Lower leg skin (tissue), 4 donors: ENCODE results near the gene SPPL2B. TPM values are rescaled to one million over a fixed set of nuclear protein-coding genes. Genes with fewer than 3 reads are reported as not detected.
"Not testable (repeated sequence)": the region's sequence is repeated elsewhere in the genome, so short reads cannot be mapped to it uniquely, and the experiment has no call there.

ENCODE experiments used
- DNase-seq, 2 donors: peaks; one replicate each; pipeline ENCODE4 v3.0.0-alpha.2; 2019; ENCODE audit warnings: low spot score in 2 of 2
- H3K4me3 ChIP-seq: fragments of 200-600 bp; sonication (generic); 2 replicates; pipeline ENCODE4 v1.5.1; 2017; ENCODE audit warnings: mild to moderate bottlenecking, low read depth; ENCODE audit not compliant: poor library complexity, severe bottlenecking
- CTCF ChIP-seq, 3 donors: fragments of 450-650 bp; IDR thresholded peaks; one replicate each; pipeline ENCODE4 v1.5.1; 2016; ENCODE audit warnings: antibody characterized with exemption in 3 of 3, mild to moderate bottlenecking in 3 of 3, moderate library complexity in 2 of 3
- POLR2A ChIP-seq, 2 donors: fragments of 450-650 bp; IDR thresholded peaks; one replicate each; pipeline ENCODE4 v1.6.1; 2016 to 2017; ENCODE audit warnings: antibody characterized with exemption in 2 of 2, mild to moderate bottlenecking in 1 of 2, moderate library complexity in 1 of 2
- WGBS, 2 donors: methylation state at CpG; one replicate each; pipeline ENCODE4 v1.1.5; 2018; 5-methylcytosine and 5-hydroxymethylcytosine counted together
- intact Hi-C: fragments of 100-400 bp; cut with DNase I; formaldehyde crosslinking; loops from one replicate; pipeline ENCODE4 v1.15.0; 2023; ENCODE audit warnings: low total_unique reads
- total RNA-seq, 4 donors: library from RNA; depleted of rRNA; stranded (reverse); fragments of >200 nt; gene quantifications; one replicate each; pipeline ENCODE4 v1.1.0, GENCODE V29; 2016

The SPPL2B gene
- total RNA-seq, 4 donors from 2014 or later = 36.1 to 84.7 (median 51.0) TPM

- intact Hi-C loops = no loop called here
- no peak for DNase-seq
- TF ChIP-seq CTCF (IDR thresholded peaks at IDR 0.05) = no peak
- no peak for TF ChIP-seq POLR2A (IDR thresholded peaks at IDR 0.05)
- no peak overlapping the region for H3K4me3 ChIP-seq
- WGBS, 2 donors = 93 to 96% methylated on average over 11 to 17 of the region's 17 CpGs
Measured at GRCh38 chr19:2345076-2345475, 16.6 kb downstream of the SPPL2B start.

- TF ChIP-seq CTCF (IDR thresholded peaks at IDR 0.05) (no peak), POLR2A (IDR thresholded peaks at IDR 0.05) (no peak)
- intact Hi-C loops = no loop called here
- no peak overlapping the region for H3K4me3 ChIP-seq
- WGBS, 2 donors = 73 to 75% methylated on average over 25 of the region's 25 CpGs
- DNase-seq = no peak
Measured at GRCh38 chr19:2345794-2346663, 17.5 kb downstream of the SPPL2B start.

- 92 to 96% methylated on average over 24 of the region's 24 CpGs for WGBS, 2 donors
- H3K4me3 ChIP-seq, DNase-seq, intact Hi-C loops: not testable (repeated sequence)
Measured at GRCh38 chr19:2349818-2350217, 21.3 kb downstream of the SPPL2B start.

- intact Hi-C loops = no loop called here
- TF ChIP-seq POLR2A (IDR thresholded peaks at IDR 0.05) (no peak), CTCF (IDR thresholded peaks at IDR 0.05) (no peak)
- DNase-seq = no peak
- WGBS, 2 donors = 87 to 92% methylated on average over 16 of the region's 16 CpGs
- no peak overlapping the region for H3K4me3 ChIP-seq
Measured at GRCh38 chr19:2350656-2351055, 22.2 kb downstream of the SPPL2B start.

GRCh38 chr19:2351591-2351990, 23.1 kb downstream of the SPPL2B start:
- intact Hi-C loops = no loop called here
- TF ChIP-seq CTCF (IDR thresholded peaks at IDR 0.05) (no peak), POLR2A (IDR thresholded peaks at IDR 0.05) (no peak)
- DNase-seq = no peak
- H3K4me3 ChIP-seq = no peak overlapping the region
- WGBS, 2 donors = 96 to 97% methylated on average over 26 to 28 of the region's 28 CpGs

GRCh38 chr19:2352121-2352520, 23.6 kb downstream of the SPPL2B start:
- DNase-seq = no peak
- H3K4me3 ChIP-seq = no peak overlapping the region
- TF ChIP-seq CTCF (IDR thresholded peaks at IDR 0.05) = no peak
- TF ChIP-seq POLR2A (IDR thresholded peaks at IDR 0.05) = no peak
- WGBS, 2 donors = 85 to 92% methylated on average over 16 to 24 of the region's 24 CpGs
- intact Hi-C loops = no loop called here
